Stomach smooth muscle (tissue), 2 donors: ENCODE measurements around the gene RPP30.

Experiments used
- H3K27ac ChIP-seq: one replicate; pipeline ENCODE4 v1.7.0; 2013; ENCODE audit warnings: mild to moderate bottlenecking, low read length, inconsistent platforms
- H3K27me3 ChIP-seq, 2 donors: one replicate each; pipeline ENCODE4 v1.7.0; 2013; ENCODE audit warnings: low read length in 2 of 2; ENCODE audit not compliant: insufficient read depth in 2 of 2, control insufficient read depth in 1 of 2
- H3K36me3 ChIP-seq, 2 donors: one replicate each; pipeline ENCODE4 v1.7.0; 2013; ENCODE audit warnings: low read length in 2 of 2; ENCODE audit not compliant: control insufficient read depth in 2 of 2, insufficient read depth in 2 of 2
- H3K4me1 ChIP-seq: one replicate; pipeline ENCODE4 v1.7.0; 2013; ENCODE audit warnings: low read length; ENCODE audit not compliant: control insufficient read depth, insufficient read depth
- H3K4me3 ChIP-seq, 2 donors: one replicate each; pipeline ENCODE4 v1.7.0; 2013; ENCODE audit warnings: low read length in 2 of 2
- H3K9ac ChIP-seq, 2 donors: one replicate each; pipeline ENCODE4 v1.7.0; 2013; ENCODE audit warnings: low read length in 2 of 2, mild to moderate bottlenecking in 1 of 2
- H3K9me3 ChIP-seq, 2 donors: one replicate each; pipeline ENCODE4 v1.7.0; 2013; ENCODE audit warnings: low read length in 2 of 2; ENCODE audit not compliant: control insufficient read depth in 2 of 2
- donor health status: healthy.
- donor health status: Pancreatic carcinoma.

RPP30 gene

GRCh38 chr10:90944749-90945148 is 73.0 kb downstream of the RPP30 start:
- H3K36me3 ChIP-seq, result no peaks in the 10 kb centered on the region
- no peaks in the 10 kb centered on the region for H3K4me1 ChIP-seq
- H3K9me3 ChIP-seq, result no peaks in the 10 kb centered on the region
- no peak overlapping the region for H3K27ac ChIP-seq
- H3K27me3 ChIP-seq, result no peaks in the 10 kb centered on the region
- H3K9ac ChIP-seq, result no peak overlapping the region
- H3K4me3 ChIP-seq, result no peak overlapping the region

GRCh38 chr10:90945491-90946070 is 73.8 kb downstream of the RPP30 start:
- H3K4me3 ChIP-seq, result no peak overlapping the region
- H3K36me3 ChIP-seq, result no peaks in the 10 kb centered on the region
- H3K9ac ChIP-seq, result no peak overlapping the region
- no peaks in the 10 kb centered on the region for H3K4me1 ChIP-seq
- H3K27me3 ChIP-seq, result no peaks in the 10 kb centered on the region
- H3K27ac ChIP-seq, result no peak overlapping the region
- H3K9me3 ChIP-seq, result no peaks in the 10 kb centered on the region

DNA sequence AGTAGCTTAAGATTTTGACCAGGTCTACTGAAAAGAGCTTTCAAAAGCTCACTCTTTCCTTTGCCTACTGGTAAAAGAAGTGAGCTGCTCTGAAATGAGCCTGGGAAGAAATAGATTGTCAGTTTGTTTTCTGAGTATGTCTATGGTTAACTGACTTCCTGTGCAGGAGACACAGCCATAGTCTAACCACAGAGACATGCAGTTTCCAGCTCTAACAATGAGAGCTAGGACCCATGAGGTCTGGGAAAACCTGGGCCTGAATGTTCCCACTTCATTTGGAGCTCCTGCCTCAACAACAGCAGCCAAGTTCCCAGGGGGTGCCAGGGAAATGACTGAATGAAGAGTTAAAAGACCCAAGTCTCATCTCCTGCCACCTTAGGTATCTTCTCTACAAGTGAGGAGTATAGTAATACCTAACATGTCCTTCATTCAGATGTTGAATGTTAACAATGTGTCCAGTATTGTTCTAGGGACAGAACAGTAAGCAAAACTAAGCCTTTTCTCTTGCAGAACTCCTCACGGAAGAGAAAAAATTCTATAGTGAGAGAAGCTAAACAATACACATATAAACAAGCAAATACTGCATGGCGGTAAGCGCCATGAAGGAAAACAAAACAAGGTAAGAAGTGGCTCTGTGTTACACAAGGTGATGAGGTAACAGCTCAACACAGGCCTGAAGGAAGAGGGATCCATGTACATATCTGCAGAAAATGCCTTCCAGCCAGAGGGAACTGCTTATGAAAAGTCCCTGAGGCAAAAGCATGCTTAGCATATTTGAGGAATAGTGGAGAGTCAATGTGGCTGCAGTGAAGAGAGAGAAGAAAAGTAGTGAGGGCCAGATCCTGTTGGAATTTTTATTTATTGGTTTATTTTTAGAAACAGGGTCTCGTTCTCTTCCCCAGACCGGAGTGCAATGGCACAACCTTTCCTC is 75.5 kb downstream of the RPP30 start:
- no peaks in the 10 kb centered on the region for H3K9me3 ChIP-seq
- H3K4me1 ChIP-seq, result no peaks in the 10 kb centered on the region
- H3K9ac ChIP-seq, result no peak overlapping the region
- no peaks in the 10 kb centered on the region for H3K36me3 ChIP-seq
- no peaks in the 10 kb centered on the region for H3K27me3 ChIP-seq
- H3K27ac ChIP-seq, result no peak overlapping the region
- no peak overlapping the region for H3K4me3 ChIP-seq
